ENCODE results near the gene RGS19. TPM values are rescaled to one million over a fixed set of nuclear protein-coding genes. Genes with fewer than 3 reads are reported as not detected.

The RGS19 gene
- total RNA-seq, 4 donors from 2014 or later = 12.9 to 35.7 (median 20.1) TPM

DNA sequence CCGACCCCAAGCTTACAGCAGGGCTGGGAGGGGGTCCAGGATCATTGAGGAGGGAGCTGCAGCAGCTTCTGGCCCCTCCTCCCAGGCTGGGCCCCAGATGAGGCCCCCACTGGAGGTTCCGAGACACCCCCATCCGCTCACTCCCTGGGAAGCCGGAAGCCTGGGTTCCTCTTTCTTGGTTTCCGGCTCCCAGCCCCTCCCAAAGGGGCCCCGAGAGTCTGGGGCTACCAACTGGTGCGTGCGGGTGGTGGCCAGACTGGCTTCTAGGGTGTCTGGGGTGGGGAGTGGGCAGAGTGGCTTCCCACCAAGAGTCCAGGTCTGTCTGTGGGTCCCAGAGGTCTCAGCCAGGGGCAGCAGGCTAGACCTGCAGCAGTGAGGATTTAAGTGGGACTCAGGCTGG lies 2.2 kb downstream of the RGS19 start:
- 87% methylated on average over 7 to 8 of the region's 8 CpGs for WGBS, 2 donors
- Histone ChIP-seq H3K4me1 (peaks cover 0 to 38% (median 11%) of the 10 kb centered on the region in 4 donors), H3K4me3 (peak overlapping the region in 2 of 4 donors; percentile 57 to 81), H3K27ac (peak overlapping the region in 1 of 4 donors; percentile 62), H3K36me3 (peaks cover 0 to 34% (median 0%) of the 10 kb centered on the region in 3 donors), H3K9me3 (no peaks in the 10 kb centered on the region), H3K27me3 (no peaks in the 10 kb centered on the region)
- DNase-seq (ENCODE audit: low spot score in 2 of 2) = no peak
- no peak for TF ChIP-seq POLR2A (IDR thresholded peaks at IDR 0.05)
- no peak for TF ChIP-seq EP300 (IDR thresholded peaks at IDR 0.05)
- TF ChIP-seq CTCF (IDR thresholded peaks at IDR 0.05) = no peak

- Histone ChIP-seq H3K9me3 (no peaks in the 10 kb centered on the region), H3K27ac (peak overlapping the region in 1 of 4 donors; percentile 62), H3K4me1 (peaks cover 0 to 34% (median 11%) of the 10 kb centered on the region in 4 donors), H3K36me3 (peaks cover 0 to 42% (median 0%) of the 10 kb centered on the region in 3 donors), H3K27me3 (no peaks in the 10 kb centered on the region), H3K4me3 (peak overlapping the region in 2 of 4 donors; percentile 57 to 81)
- no peak for TF ChIP-seq POLR2A (IDR thresholded peaks at IDR 0.05)
- no peak for TF ChIP-seq EP300 (IDR thresholded peaks at IDR 0.05)
- TF ChIP-seq CTCF (IDR thresholded peaks at IDR 0.05) = no peak
- WGBS, 2 donors = 93 to 96% methylated on average over 6 to 14 of the region's 22 CpGs
- DNase-seq (ENCODE audit: low spot score in 2 of 2) = no peak
Observed at GRCh38 chr20:64076061-64076997, 3.0 kb downstream of the RGS19 start.

DNA sequence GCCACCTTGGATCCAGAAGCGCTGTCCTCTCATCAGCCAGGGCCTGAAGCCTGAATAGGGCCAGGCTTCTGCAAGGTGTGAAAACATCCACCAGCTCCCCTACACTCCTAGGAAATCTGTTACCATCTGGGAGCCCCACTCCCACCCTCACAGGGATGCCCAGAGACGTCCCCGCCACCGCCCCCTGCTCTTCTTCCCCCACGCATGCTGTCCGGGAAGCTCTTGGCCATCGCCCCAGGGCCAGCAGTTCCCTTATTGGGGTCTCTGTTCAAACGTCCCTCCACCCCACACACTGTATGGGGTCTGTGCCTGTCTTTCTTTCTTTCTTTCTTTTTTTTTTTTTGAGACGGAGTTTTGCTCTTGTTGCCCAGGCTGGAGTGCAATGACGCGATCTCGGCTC lies 3.8 kb downstream of the RGS19 start:
- H3K4me3 ChIP-seq = no peak overlapping the region
- 89 to 91% methylated on average over 11 to 12 of the region's 12 CpGs for WGBS, 2 donors
- H3K27ac ChIP-seq = no peak overlapping the region
- H3K27me3 ChIP-seq = no peaks in the 10 kb centered on the region
- peaks cover 0 to 49% (median 0%) of the 10 kb centered on the region in 3 donors for H3K36me3 ChIP-seq
- no peak for DNase-seq (ENCODE audit: low spot score in 2 of 2)
- TF ChIP-seq CTCF (IDR thresholded peaks at IDR 0.05) (no peak), POLR2A (IDR thresholded peaks at IDR 0.05) (no peak), EP300 (IDR thresholded peaks at IDR 0.05) (no peak)
- H3K4me1 ChIP-seq = peaks cover 0 to 27% (median 11%) of the 10 kb centered on the region in 4 donors
- H3K9me3 ChIP-seq = no peaks in the 10 kb centered on the region

- Histone ChIP-seq H3K4me1 (peaks cover 0 to 21% (median 11%) of the 10 kb centered on the region in 4 donors), H3K36me3 (peaks cover 0 to 55% (median 0%) of the 10 kb centered on the region in 3 donors), H3K27ac (no peak overlapping the region), H3K27me3 (no peaks in the 10 kb centered on the region), H3K9me3 (no peaks in the 10 kb centered on the region), H3K4me3 (no peak overlapping the region)
- TF ChIP-seq POLR2A (IDR thresholded peaks at IDR 0.05) (no peak), CTCF (IDR thresholded peaks at IDR 0.05) (no peak), EP300 (IDR thresholded peaks at IDR 0.05) (no peak)
- no peak for DNase-seq (ENCODE audit: low spot score in 2 of 2)
- WGBS, 2 donors = 82 to 87% methylated on average over 3 to 8 of the region's 8 CpGs
Observed at GRCh38 chr20:64074963-64075362, 4.4 kb downstream of the RGS19 start.
